Heart left ventricle (tissue), 13 donors: ENCODE measurements around the gene CCNYL1.

Source experiments
- CTCF ChIP-seq, 12 donors: fragments of 200-600 bp; sonication (generic) in 4 of 12; IDR thresholded peaks; one replicate each; pipeline versions ENCODE4 v1.5.0 to v1.8.0; 2018 to 2022; ENCODE audit warnings: antibody characterized with exemption in 12 of 12, mild to moderate bottlenecking in 5 of 12
- POLR2A ChIP-seq, 2 donors: fragments of 450-650 bp; IDR thresholded peaks; one replicate each; pipeline ENCODE4 v1.6.1; 2017; ENCODE audit warnings: antibody characterized with exemption in 2 of 2, mild to moderate bottlenecking in 2 of 2, moderate library complexity in 2 of 2
- donor health status: ischemic (EF 13 %, LVEDD 7.1; RV severe dilation, severe dysfunction).
- donor health status: DM: no; HTN: yes; CAD: no.
- donor health status: DM: no; HTN: no; CAD: no.
- donor health status: ischemic (EF 25% LVEDD 6.9; RV normal size, moderate dysfunction).
- donor health status: ischemic (EF 25% LVEDD 5.7; RV mildly dilated, moderate dysfunction).
- donor health status: ischemic (EF 35%, LVEDD 5.7; RV mildly dilated, moderate dysfunction).
- donor health status: nonischemic (EF 11% LVEDD 7.7; RV severe dilation, severe dysfunction).
- donor health status: DM: yes; HTN: yes; CAD: no.
- donor health status: PGD.
- donor health status: ischemic (EF 29% LVEDD 5.4; RV normal size, mild dysfunction).
- donor health status: nonischemic (EF 23%, LVEDD 6.1; RV moderate dilation, normal function).

GRCh38 chr2:207771421-207771820, 60.0 kb downstream of the CCNYL1 start:
- TF ChIP-seq CTCF (IDR thresholded peaks at IDR 0.05) (no peak), POLR2A (IDR thresholded peaks at IDR 0.05) (no peak)
